Right lobe of liver (tissue), 4 donors: ENCODE measurements around the gene EML4.

Experiments used
- CTCF ChIP-seq, 4 donors: fragments of 200-600 bp in 3 of 4; fragments of 450-650 bp in 1 of 4; IDR thresholded peaks; one replicate each; pipeline versions ENCODE4 v1.5.1 to v1.8.0; 2016 to 2022; ENCODE audit warnings: antibody characterized with exemption in 4 of 4, mild to moderate bottlenecking in 2 of 4
- POLR2A ChIP-seq: fragments of 450-650 bp; IDR thresholded peaks from one replicate; pipeline ENCODE4 v1.6.1; 2017; ENCODE audit warnings: antibody characterized with exemption, mild to moderate bottlenecking
- donor health status: DM: no; HTN: no; CAD: no.
- donor health status: DM: no; HTN: no; CAD: no.
- donor health status: DM: no; HTN: yes; CAD: no.

- no peak for TF ChIP-seq CTCF (IDR thresholded peaks at IDR 0.05)
- no peak for TF ChIP-seq POLR2A
Measured at GRCh38 chr2:42233976-42234441, 64.9 kb downstream of the EML4 start.
